Adrenal gland (tissue), 5 donors: Measurements from ENCODE around the gene NRXN3.

ENCODE experiments used
- POLR2A ChIP-seq, 2 donors: fragments of 450-650 bp; IDR thresholded peaks; one replicate each; pipeline ENCODE4 v1.6.1; 2017; ENCODE audit warnings: antibody characterized with exemption in 2 of 2, mild to moderate bottlenecking in 2 of 2, moderate library complexity in 1 of 2
- TF ChIP-seq, protein P1 (sequence below), 6 experiments: fragments of 450-650 bp in 4 of 6; fragments of 200-600 bp in 2 of 6; sonication (generic) in 1 of 6; IDR thresholded peaks; 1 replicate in 5 of 6; 2 replicates in 1 of 6; pipeline versions ENCODE4 v1.5.1 to v1.8.0; 2016 to 2021; ENCODE audit warnings: antibody characterized with exemption in 6 of 6, mild to moderate bottlenecking in 2 of 6, moderate library complexity in 1 of 6
- donor health status: DM: no; HTN: no; CAD: no.

DNA sequence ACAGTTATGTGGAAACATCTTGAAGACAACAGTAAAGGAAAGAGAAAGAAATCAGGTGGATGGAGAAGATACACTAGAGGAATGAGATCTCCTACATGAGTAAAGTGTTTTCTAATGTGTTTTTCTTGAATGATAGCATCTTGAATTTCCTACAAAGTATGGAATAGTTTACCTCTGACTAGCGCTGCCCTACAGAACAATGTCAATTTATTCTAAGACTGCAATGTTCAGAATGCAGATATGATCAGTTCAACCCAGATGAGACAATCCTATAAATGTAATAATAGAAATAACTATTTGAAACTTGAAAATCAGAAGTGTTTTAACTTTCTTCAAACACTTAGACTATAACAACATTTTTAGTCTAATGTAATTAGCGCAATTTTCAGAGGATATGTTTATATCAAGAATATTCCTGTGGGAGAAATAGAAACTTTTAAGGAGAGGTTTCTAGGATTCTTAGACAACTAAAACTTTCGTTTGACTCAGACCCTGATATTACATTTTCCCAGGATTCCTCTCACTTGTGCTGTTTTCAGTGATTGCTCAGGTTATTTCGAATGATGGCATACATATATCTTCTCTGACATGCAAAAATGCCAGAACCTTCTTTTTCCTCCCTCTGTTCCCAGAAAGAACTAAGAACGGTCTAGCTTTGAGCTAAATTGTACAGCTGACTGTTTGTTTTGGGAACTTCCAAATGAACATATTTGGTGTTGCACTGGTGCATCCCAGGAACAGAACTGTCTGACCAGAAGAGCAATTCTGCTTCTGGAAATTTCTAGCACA lies 1023.7 kb downstream of the NRXN3 start:
- TF ChIP-seq POLR2A (IDR thresholded peaks at IDR 0.05), result no peak
- TF ChIP-seq, protein P1, sequence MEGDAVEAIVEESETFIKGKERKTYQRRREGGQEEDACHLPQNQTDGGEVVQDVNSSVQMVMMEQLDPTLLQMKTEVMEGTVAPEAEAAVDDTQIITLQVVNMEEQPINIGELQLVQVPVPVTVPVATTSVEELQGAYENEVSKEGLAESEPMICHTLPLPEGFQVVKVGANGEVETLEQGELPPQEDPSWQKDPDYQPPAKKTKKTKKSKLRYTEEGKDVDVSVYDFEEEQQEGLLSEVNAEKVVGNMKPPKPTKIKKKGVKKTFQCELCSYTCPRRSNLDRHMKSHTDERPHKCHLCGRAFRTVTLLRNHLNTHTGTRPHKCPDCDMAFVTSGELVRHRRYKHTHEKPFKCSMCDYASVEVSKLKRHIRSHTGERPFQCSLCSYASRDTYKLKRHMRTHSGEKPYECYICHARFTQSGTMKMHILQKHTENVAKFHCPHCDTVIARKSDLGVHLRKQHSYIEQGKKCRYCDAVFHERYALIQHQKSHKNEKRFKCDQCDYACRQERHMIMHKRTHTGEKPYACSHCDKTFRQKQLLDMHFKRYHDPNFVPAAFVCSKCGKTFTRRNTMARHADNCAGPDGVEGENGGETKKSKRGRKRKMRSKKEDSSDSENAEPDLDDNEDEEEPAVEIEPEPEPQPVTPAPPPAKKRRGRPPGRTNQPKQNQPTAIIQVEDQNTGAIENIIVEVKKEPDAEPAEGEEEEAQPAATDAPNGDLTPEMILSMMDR (IDR thresholded peaks at IDR 0.05), result no peak
